IMR-90 (cell line): ENCODE measurements around the gene IGF1R. TPM values are rescaled to one million over a fixed set of nuclear protein-coding genes. Genes with fewer than 3 reads are reported as not detected.

Experiments used
- ATAC-seq: fragments of 200-7000 bp; cut with Tn5 transposase; 2 replicates; pipeline ENCODE4 v1.9.1; 2020; ENCODE audit warnings: low read depth, mild to moderate bottlenecking, moderate library complexity
- BruUV-seq: library from RNA; stranded (reverse); fragments of 400-500 nt; replicated peaks from 2 replicates; lab custom pipeline; 2021; lab: Mats Ljungman, UMichigan
- CTCF ChIA-PET: fragments of 300-600 bp; formaldehyde crosslinking; extraction: SDS; loops from one replicate; lab custom pipeline; 2021; ENCODE audit warnings: antibody characterized with exemption; lab: Yijun Ruan, JAX
- POLR2A ChIA-PET: fragments of 300-600 bp; sonication (Branson Sonifier 250); formaldehyde crosslinking; loops from one replicate; lab custom pipeline; 2022; ENCODE audit warnings: antibody characterized with exemption; ENCODE audit not compliant: unreplicated experiment; lab: Charles Lee
- DNase-seq: peaks from one replicate; pipeline ENCODE4 v3.0.0; 2013
- H2AFZ ChIP-seq: replicated peaks from 2 replicates; pipeline ENCODE3; 2013; ENCODE audit warnings: low read length, mild to moderate bottlenecking; ENCODE audit not compliant: poor library complexity
- H2AK5ac ChIP-seq: 2 replicates; pipeline ENCODE4 v1.6.1; 2013; ENCODE audit warnings: low read depth, low read length, inconsistent platforms
- H2AK9ac ChIP-seq: replicated peaks from 2 replicates; pipeline ENCODE3; 2013; ENCODE audit warnings: mild to moderate bottlenecking, low read depth, low read length, moderate library complexity; ENCODE audit not compliant: poor library complexity
- H2BK120ac ChIP-seq: 2 replicates; pipeline ENCODE4 v1.6.1; 2013; ENCODE audit warnings: low read depth, low read length, inconsistent platforms
- H2BK15ac ChIP-seq: 3 replicates; pipeline ENCODE4 v1.6.1; 2013; ENCODE audit warnings: low read depth, low read length, inconsistent platforms
- H2BK20ac ChIP-seq: 2 replicates; pipeline ENCODE4 v1.6.1; 2013; ENCODE audit warnings: low read depth, mild to moderate bottlenecking, inconsistent platforms, low read length, moderate library complexity
- H2BK5ac ChIP-seq: 2 replicates; pipeline ENCODE4 v1.6.1; 2013; ENCODE audit warnings: mild to moderate bottlenecking, low read depth, low read length, inconsistent platforms; ENCODE audit not compliant: poor library complexity, severe bottlenecking
- H3K14ac ChIP-seq: replicated peaks from 2 replicates; pipeline ENCODE4 v1.6.1; 2013; ENCODE audit warnings: low read depth, low read length, inconsistent platforms
- H3K18ac ChIP-seq: 2 replicates; pipeline ENCODE4 v1.6.1; 2013; ENCODE audit warnings: low read depth, low read length, control low read depth
- H3K23ac ChIP-seq: 2 replicates; pipeline ENCODE4 v1.6.1; 2013; ENCODE audit warnings: low read depth, low read length, inconsistent platforms
- H3K27ac ChIP-seq: 2 replicates; pipeline ENCODE4 v1.5.1; 2013; ENCODE audit warnings: mild to moderate bottlenecking, control low read depth, low read length; ENCODE audit not compliant: insufficient read depth
- H3K27me3 ChIP-seq: 2 replicates; pipeline ENCODE4 v1.6.1; 2013; ENCODE audit warnings: low read length; ENCODE audit not compliant: control insufficient read depth, insufficient read depth
- H3K36me3 ChIP-seq: 2 replicates; pipeline ENCODE4 v1.6.1; 2013; ENCODE audit warnings: low read length, mixed read lengths; ENCODE audit not compliant: control insufficient read depth, insufficient read depth
- H3K4ac ChIP-seq: 2 replicates; pipeline ENCODE4 v1.6.1; 2013; ENCODE audit warnings: low read depth, low read length, inconsistent platforms
- H3K4me1 ChIP-seq: 2 replicates; pipeline ENCODE4 v1.6.1; 2013; ENCODE audit warnings: low read length, mixed read lengths; ENCODE audit not compliant: control insufficient read depth, insufficient read depth
- H3K4me2 ChIP-seq: 2 replicates; pipeline ENCODE4 v1.6.1; 2013; ENCODE audit warnings: low read depth, mild to moderate bottlenecking, control low read depth, low read length, moderate library complexity
- H3K4me3 ChIP-seq: 2 replicates; pipeline ENCODE4 v1.5.1; 2013; ENCODE audit warnings: low read depth, mild to moderate bottlenecking, control low read depth, low read length, moderate library complexity; ENCODE audit not compliant: insufficient read depth
- H3K56ac ChIP-seq: 2 replicates; pipeline ENCODE4 v1.6.1; 2013; ENCODE audit warnings: low read length, inconsistent platforms; ENCODE audit not compliant: insufficient read depth; ENCODE audit errors: extremely low read depth
- H3K79me1 ChIP-seq, 2 experiments: 2 replicates each; pipeline ENCODE4 v1.6.1; 2013; ENCODE audit warnings: low read length in 2 of 2, inconsistent platforms in 1 of 2, low read depth in 1 of 2
- H3K9ac ChIP-seq: 2 replicates; pipeline ENCODE4 v1.6.1; 2013; ENCODE audit warnings: low read depth, low read length, control low read depth
- H3K9me1 ChIP-seq: 2 replicates; pipeline ENCODE4 v1.6.1; 2013; ENCODE audit warnings: low read length, inconsistent platforms; ENCODE audit not compliant: insufficient read depth
- H3K9me3 ChIP-seq: 2 replicates; pipeline ENCODE4 v1.6.1; 2013; ENCODE audit warnings: low read length; ENCODE audit not compliant: control insufficient read depth, insufficient read depth
- H4K20me1 ChIP-seq: 2 replicates; pipeline ENCODE4 v1.6.1; 2013; ENCODE audit warnings: low read length, inconsistent platforms; ENCODE audit not compliant: insufficient read depth
- H4K5ac ChIP-seq: 2 replicates; pipeline ENCODE4 v1.6.1; 2013; ENCODE audit warnings: mild to moderate bottlenecking, low read depth, low read length, control low read depth
- H4K8ac ChIP-seq, 2 experiments: 2 replicates each; pipeline ENCODE4 v1.6.1; 2013; ENCODE audit warnings: low read depth in 2 of 2, low read length in 2 of 2, control low read depth in 1 of 2, inconsistent platforms in 1 of 2
- H4K91ac ChIP-seq: 2 replicates; pipeline ENCODE4 v1.6.1; 2013; ENCODE audit warnings: low read depth, low read length, inconsistent platforms; ENCODE audit not compliant: insufficient read depth
- CHD1 ChIP-seq: IDR thresholded peaks from 2 replicates; pipeline ENCODE4 v1.6.1; 2012; ENCODE audit warnings: low read depth, low read length, improper control_type of control experiment
- ELK1 ChIP-seq: fragments of 150-350 bp; IDR thresholded peaks from 2 replicates; pipeline ENCODE4 v1.6.1; 2016; ENCODE audit warnings: low read depth, mild to moderate bottlenecking, low read length, moderate library complexity, borderline replicate concordance
- FOS ChIP-seq: fragments of 150-350 bp; IDR thresholded peaks from 2 replicates; pipeline ENCODE4 v1.6.1; 2016; ENCODE audit warnings: low read depth, low read length
- MAFK ChIP-seq: IDR thresholded peaks from 2 replicates; pipeline ENCODE4 v1.6.1; 2012; ENCODE audit warnings: low read depth, low read length, improper control_type of control experiment
- MXI1 ChIP-seq: IDR thresholded peaks from 2 replicates; pipeline ENCODE4 v1.6.1; 2012; ENCODE audit warnings: low read depth, mild to moderate bottlenecking, low read length, moderate library complexity, borderline replicate concordance
- NFE2L2 ChIP-seq: fragments of 150-350 bp; IDR thresholded peaks from 2 replicates; pipeline ENCODE4 v1.6.1; 2016; ENCODE audit warnings: low read depth, mild to moderate bottlenecking, low read length
- RAD21 ChIP-seq: IDR thresholded peaks from 2 replicates; pipeline ENCODE4 v1.6.1; 2012; ENCODE audit warnings: low read length, improper control_type of control experiment
- RCOR1 ChIP-seq: IDR thresholded peaks from 2 replicates; pipeline ENCODE4 v1.6.1; 2012; ENCODE audit warnings: mild to moderate bottlenecking, low read length, improper control_type of control experiment; ENCODE audit not compliant: insufficient replicate concordance
- SMC3 ChIP-seq: fragments of 150-350 bp; IDR thresholded peaks from 2 replicates; pipeline ENCODE4 v1.6.1; 2016; ENCODE audit warnings: low read depth, mild to moderate bottlenecking, antibody characterized with exemption, low read length, moderate library complexity
- USF2 ChIP-seq: fragments of 150-350 bp; IDR thresholded peaks from 2 replicates; pipeline ENCODE4 v1.6.1; 2017; ENCODE audit warnings: mild to moderate bottlenecking, antibody characterized with exemption, low read length, low read depth
- WGBS, 2 experiments: methylation state at CpG; one replicate each; pipeline versions ENCODE4 v1.1.5 to v1.1.7; 2013; ENCODE audit warnings: missing lambda C conversion rate in 2 of 2; ENCODE audit not compliant: insufficient read length in 1 of 2; ENCODE audit errors: extremely low coverage in 2 of 2; 5-methylcytosine and 5-hydroxymethylcytosine counted together
- dilution Hi-C: fragments of 300-500 bp; cut with HindIII; formaldehyde crosslinking; loops from one replicate; pipeline ENCODE4 v1.14.3; 2018; ENCODE audit warnings: low sequenced_read_pairs; ENCODE audit not compliant: unreplicated experiment
- in situ Hi-C: fragments of 300-500 bp; cut with MboI; formaldehyde crosslinking; loops from 3 replicates; pipeline ENCODE4 v1.14.3; 2019; ENCODE audit warnings: low sequenced_read_pairs, inconsistent platforms, mixed read lengths
- intact Hi-C: fragments of 100-400 bp; cut with micrococcal nuclease; formaldehyde crosslinking; loops from 2 replicates; pipeline ENCODE4 v1.10.0; 2022
- polyA plus RNA-seq, 3 experiments: library from polyadenylated mRNA; depleted of rRNA; stranded (reverse); fragments of >200 nt; gene quantifications; 2 replicates each; pipeline ENCODE4 v1.2.3, GENCODE V29; 2012; ENCODE audit warnings: low replicate concordance in 1 of 3
- total RNA-seq: library from RNA; depleted of rRNA; stranded (reverse); fragments of >200 nt; gene quantifications from 2 replicates; pipeline ENCODE4 v1.2.3, GENCODE V29; 2012
- TF ChIP-seq, protein P1 (sequence below): conservative IDR thresholded peaks from 2 replicates; pipeline ENCODE4 v1.5.1; 2012; ENCODE audit warnings: mild to moderate bottlenecking, low read depth, low read length, improper control_type of control experiment

The IGF1R gene
- total and polyA plus RNA-seq, 2 of the 4 experiments (the other 2 are of a cell fraction) = 24.0 to 24.9 TPM

DNA sequence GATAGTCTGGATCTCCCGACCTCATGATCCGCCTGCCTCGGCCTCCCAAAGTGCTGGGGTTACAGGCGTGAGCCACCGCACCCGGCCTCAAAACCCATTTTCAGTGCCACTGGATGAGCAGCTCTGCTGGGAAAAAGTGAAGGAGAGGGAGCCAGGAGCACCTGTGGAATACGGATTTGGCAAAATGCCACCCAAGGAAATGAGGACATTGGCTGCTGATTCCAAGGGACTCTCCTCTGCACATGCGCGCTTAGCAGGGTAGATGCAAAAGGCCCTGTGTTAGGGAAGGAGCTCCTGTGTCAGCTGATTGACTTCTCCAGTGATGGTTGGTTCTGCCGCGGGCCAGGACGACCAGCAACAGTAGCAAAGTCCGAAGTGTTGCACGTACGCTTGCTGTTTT lies 43.4 kb upstream of the IGF1R start:
- CTCF ChIA-PET = no interaction called here
- dilution Hi-C loops = no loop called here
- ATAC-seq = no peak

More for the DNA sequence above, 43.4 kb upstream of the IGF1R start:
- no peak overlapping the region for H2BK15ac ChIP-seq
- no TSS peak for BruUV-seq
- no peak overlapping the region for H3K4me2 ChIP-seq
- H4K5ac ChIP-seq = no peak overlapping the region
- H3K9me1 ChIP-seq = peaks cover 5% of the 10 kb centered on the region; the same call in 1 of the 2 replicates
- H4K91ac ChIP-seq = no peak overlapping the region
- H2BK20ac ChIP-seq = no peak overlapping the region
- TF ChIP-seq MXI1 = no peak
- no peak for TF ChIP-seq USF2
- TF ChIP-seq, protein P1, sequence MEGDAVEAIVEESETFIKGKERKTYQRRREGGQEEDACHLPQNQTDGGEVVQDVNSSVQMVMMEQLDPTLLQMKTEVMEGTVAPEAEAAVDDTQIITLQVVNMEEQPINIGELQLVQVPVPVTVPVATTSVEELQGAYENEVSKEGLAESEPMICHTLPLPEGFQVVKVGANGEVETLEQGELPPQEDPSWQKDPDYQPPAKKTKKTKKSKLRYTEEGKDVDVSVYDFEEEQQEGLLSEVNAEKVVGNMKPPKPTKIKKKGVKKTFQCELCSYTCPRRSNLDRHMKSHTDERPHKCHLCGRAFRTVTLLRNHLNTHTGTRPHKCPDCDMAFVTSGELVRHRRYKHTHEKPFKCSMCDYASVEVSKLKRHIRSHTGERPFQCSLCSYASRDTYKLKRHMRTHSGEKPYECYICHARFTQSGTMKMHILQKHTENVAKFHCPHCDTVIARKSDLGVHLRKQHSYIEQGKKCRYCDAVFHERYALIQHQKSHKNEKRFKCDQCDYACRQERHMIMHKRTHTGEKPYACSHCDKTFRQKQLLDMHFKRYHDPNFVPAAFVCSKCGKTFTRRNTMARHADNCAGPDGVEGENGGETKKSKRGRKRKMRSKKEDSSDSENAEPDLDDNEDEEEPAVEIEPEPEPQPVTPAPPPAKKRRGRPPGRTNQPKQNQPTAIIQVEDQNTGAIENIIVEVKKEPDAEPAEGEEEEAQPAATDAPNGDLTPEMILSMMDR = no peak
- TF ChIP-seq RCOR1 = no peak
- TF ChIP-seq FOS = no peak
- no peak for TF ChIP-seq SMC3
- TF ChIP-seq MAFK = no peak
- TF ChIP-seq NFE2L2 = no peak
- no peak for TF ChIP-seq CHD1
- no peak for TF ChIP-seq ELK1
- no peak for TF ChIP-seq RAD21
- H3K27me3 ChIP-seq = peaks cover 10% of the 10 kb centered on the region; the same call in 1 of the 2 replicates
- H2BK120ac ChIP-seq = no peak overlapping the region
- no peak overlapping the region for H2AK9ac ChIP-seq
- no peak overlapping the region for H3K23ac ChIP-seq
- no peak overlapping the region for H3K27ac ChIP-seq
- DNase-seq = no peak
- H3K14ac ChIP-seq = no peak overlapping the region
- H3K9ac ChIP-seq = no peak overlapping the region
- H3K4ac ChIP-seq = no peak overlapping the region
- no peak overlapping the region for H2AK5ac ChIP-seq
- no peak overlapping the region for H4K8ac ChIP-seq
- POLR2A ChIA-PET = no interaction called here
- intact Hi-C loops = no loop called here
- no peaks in the 10 kb centered on the region for H3K9me3 ChIP-seq
- WGBS, 2 experiments = 90% methylated on average over 6 of the region's 15 CpGs; no CpG with 5 or more reads in 1 of the 2 experiments
- no peak overlapping the region for H2BK5ac ChIP-seq
- H3K4me3 ChIP-seq = no peak overlapping the region
- in situ Hi-C loops = no loop called here
- H3K4me1 ChIP-seq = peaks cover 2% of the 10 kb centered on the region; the same call in 1 of the 2 replicates
- no peaks in the 10 kb centered on the region for H3K79me1 ChIP-seq
- no peak overlapping the region for H3K18ac ChIP-seq
- no peak overlapping the region for H3K56ac ChIP-seq
- H3K36me3 ChIP-seq = no peaks in the 10 kb centered on the region
- H4K20me1 ChIP-seq = no peaks in the 10 kb centered on the region
- H2AFZ ChIP-seq = no peak overlapping the region
